BJ (cell line): ENCODE results near the gene GPD1L. TPM values are rescaled to one million over a fixed set of nuclear protein-coding genes. Genes with fewer than 3 reads are reported as not detected.

Experiments used
- CTCF ChIA-PET: fragments of 350-600 bp; formaldehyde crosslinking; extraction: SDS; loops from one replicate; lab custom pipeline; 2021; ENCODE audit warnings: antibody characterized with exemption, inconsistent platforms; lab: Yijun Ruan, JAX
- POLR2A ChIA-PET: fragments of 300-600 bp; sonication (Branson Sonifier 250); formaldehyde crosslinking; extraction: SDS; loops from one replicate; lab custom pipeline; 2021; ENCODE audit warnings: antibody characterized with exemption; lab: Charles Lee
- DNase-seq: peaks from one replicate; pipeline ENCODE4 v3.0.0-alpha.2; 2011; ENCODE audit warnings: low read depth
- H3K27me3 ChIP-seq: 2 replicates; pipeline ENCODE4 v1.6.0; 2011; ENCODE audit warnings: low read length; ENCODE audit not compliant: control insufficient read depth, insufficient read depth
- H3K36me3 ChIP-seq: 2 replicates; pipeline ENCODE4 v1.5.1; 2011; ENCODE audit warnings: low read length; ENCODE audit not compliant: control insufficient read depth, insufficient read depth
- H3K4me3 ChIP-seq: 2 replicates; pipeline ENCODE4 v1.5.1; 2011; ENCODE audit warnings: low read depth, mild to moderate bottlenecking, control low read depth, low read length
- polyA plus RNA-seq: library from polyadenylated mRNA; depleted of rRNA; stranded (reverse); fragments of >200 nt; gene quantifications from 2 replicates; pipeline ENCODE4 v1.2.3, GENCODE V29; 2011
- TF ChIP-seq, protein P1 (sequence below): IDR thresholded peaks from 2 replicates; pipeline ENCODE4 v1.5.1; 2011; ENCODE audit warnings: low read depth, mild to moderate bottlenecking, control low read depth, inconsistent platforms, low read length, moderate library complexity; ENCODE audit not compliant: insufficient read depth

Gene GPD1L
- polyA plus RNA-seq, 1 experiment: 4.2 TPM

- CTCF ChIA-PET: no interaction called here
- no peak overlapping the region for H3K4me3 ChIP-seq
- no peak for DNase-seq
- POLR2A ChIA-PET: no interaction called here
- H3K27me3 ChIP-seq: no peaks in the 10 kb centered on the region
- TF ChIP-seq, protein P1, sequence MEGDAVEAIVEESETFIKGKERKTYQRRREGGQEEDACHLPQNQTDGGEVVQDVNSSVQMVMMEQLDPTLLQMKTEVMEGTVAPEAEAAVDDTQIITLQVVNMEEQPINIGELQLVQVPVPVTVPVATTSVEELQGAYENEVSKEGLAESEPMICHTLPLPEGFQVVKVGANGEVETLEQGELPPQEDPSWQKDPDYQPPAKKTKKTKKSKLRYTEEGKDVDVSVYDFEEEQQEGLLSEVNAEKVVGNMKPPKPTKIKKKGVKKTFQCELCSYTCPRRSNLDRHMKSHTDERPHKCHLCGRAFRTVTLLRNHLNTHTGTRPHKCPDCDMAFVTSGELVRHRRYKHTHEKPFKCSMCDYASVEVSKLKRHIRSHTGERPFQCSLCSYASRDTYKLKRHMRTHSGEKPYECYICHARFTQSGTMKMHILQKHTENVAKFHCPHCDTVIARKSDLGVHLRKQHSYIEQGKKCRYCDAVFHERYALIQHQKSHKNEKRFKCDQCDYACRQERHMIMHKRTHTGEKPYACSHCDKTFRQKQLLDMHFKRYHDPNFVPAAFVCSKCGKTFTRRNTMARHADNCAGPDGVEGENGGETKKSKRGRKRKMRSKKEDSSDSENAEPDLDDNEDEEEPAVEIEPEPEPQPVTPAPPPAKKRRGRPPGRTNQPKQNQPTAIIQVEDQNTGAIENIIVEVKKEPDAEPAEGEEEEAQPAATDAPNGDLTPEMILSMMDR: no peak
- H3K36me3 ChIP-seq: no peaks in the 10 kb centered on the region
Measured at GRCh38 chr3:32194653-32195052, 88.2 kb downstream of the GPD1L start.

DNA sequence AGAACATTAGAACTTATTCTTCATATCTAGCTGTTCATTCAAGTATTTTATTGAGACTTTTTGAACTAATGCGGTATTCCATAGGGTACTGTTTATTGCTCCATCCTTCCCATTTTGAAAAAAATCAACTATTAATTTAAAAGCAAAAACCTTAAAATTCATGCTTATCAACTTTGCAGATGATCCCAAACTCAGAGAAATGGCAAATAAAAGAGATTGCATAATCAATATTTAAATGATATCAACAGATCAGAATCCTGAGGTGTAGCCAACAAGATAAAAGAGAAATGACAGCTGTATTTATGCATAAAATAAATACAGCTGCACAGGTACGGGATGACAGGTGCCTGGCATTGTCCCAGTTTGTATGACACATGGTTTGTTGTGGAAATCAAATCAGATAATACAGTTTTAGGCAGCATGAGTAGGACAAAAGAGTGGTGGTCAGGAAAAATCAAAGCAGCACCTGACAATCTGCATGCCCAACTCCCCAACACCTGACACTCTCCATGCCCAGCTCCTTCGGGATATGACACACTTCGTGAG, 89.6 kb downstream of the GPD1L start:
- TF ChIP-seq, protein P1: no peak
- CTCF ChIA-PET: interaction anchor here (0.5 to 1.4 kb wide), 2 partner anchors 19 to 139 kb away, joined by 3 to 4 read pairs; no protein-coding TSS in a partner anchor

DNA sequence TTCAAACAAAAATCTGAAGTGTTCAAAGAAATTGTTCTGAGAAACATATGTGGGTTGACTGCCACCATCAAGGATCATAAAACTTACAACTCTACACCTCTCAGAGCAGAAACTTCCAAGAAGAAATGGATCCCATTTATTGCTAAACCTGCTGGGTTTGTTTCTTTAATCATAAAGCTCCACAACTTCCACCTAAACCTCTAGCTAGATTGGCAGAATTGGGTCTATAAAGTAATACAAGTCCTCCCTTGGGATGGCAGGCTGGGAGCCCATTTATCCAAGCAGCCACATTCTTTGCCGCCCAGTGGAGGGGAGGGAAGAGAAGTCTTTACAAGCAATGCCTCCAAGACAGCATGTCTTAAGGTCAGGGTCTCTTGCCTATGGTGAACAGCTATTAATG, 91.6 kb downstream of the GPD1L start:
- H3K4me3 ChIP-seq: no peak overlapping the region
- no peaks in the 10 kb centered on the region for H3K36me3 ChIP-seq
- TF ChIP-seq, protein P1: no peak
- CTCF ChIA-PET: no interaction called here
- H3K27me3 ChIP-seq: no peaks in the 10 kb centered on the region
- POLR2A ChIA-PET: interaction anchor here (0.6 kb wide), 1 partner anchor 481 kb away, joined by 4 read pairs; no protein-coding TSS in a partner anchor
- no peak for DNase-seq

More for the DNA sequence above, 89.6 kb downstream of the GPD1L start:
- Histone ChIP-seq H3K36me3 (no peaks in the 10 kb centered on the region), H3K4me3 (no peak overlapping the region), H3K27me3 (no peaks in the 10 kb centered on the region)
- no peak for DNase-seq
- POLR2A ChIA-PET: no interaction called here

GRCh38 chr3:32198714-32199113, 92.3 kb downstream of the GPD1L start:
- TF ChIP-seq, protein P1: no peak
- Histone ChIP-seq H3K36me3 (no peaks in the 10 kb centered on the region), H3K4me3 (no peak overlapping the region), H3K27me3 (no peaks in the 10 kb centered on the region)
- POLR2A ChIA-PET: no interaction called here
- DNase-seq: no peak
- CTCF ChIA-PET: no interaction called here

- CTCF ChIA-PET: interaction anchor here (0.7 to 1.2 kb wide), 2 partner anchors 24 to 31 kb away, joined by 3 read pairs; no protein-coding TSS in a partner anchor
- no peak for DNase-seq
- no peak overlapping the region for H3K4me3 ChIP-seq
- no peaks in the 10 kb centered on the region for H3K27me3 ChIP-seq
- TF ChIP-seq, protein P1: no peak
- no peaks in the 10 kb centered on the region for H3K36me3 ChIP-seq
- POLR2A ChIA-PET: no interaction called here
Measured at GRCh38 chr3:32200490-32200889, 94.1 kb downstream of the GPD1L start.
